A673 (cell line): ENCODE data around the gene AVPR2. TPM values are rescaled to one million over a fixed set of nuclear protein-coding genes. Genes with fewer than 3 reads are reported as not detected.

Source experiments
- BruUV-seq: library from RNA; stranded (reverse); fragments of 400-500 nt; replicated peaks from 2 replicates; lab custom pipeline; 2021; lab: Mats Ljungman, UMichigan
- CTCF ChIA-PET: fragments of 300-600 bp; sonication (Branson Sonifier 250); formaldehyde crosslinking; loops from one replicate; lab custom pipeline; 2022; ENCODE audit warnings: antibody characterized with exemption; lab: Charles Lee
- POLR2A ChIA-PET: fragments of 300-600 bp; sonication (Branson Sonifier 250); formaldehyde crosslinking; loops from one replicate; lab custom pipeline; 2022; ENCODE audit warnings: antibody characterized with exemption; ENCODE audit not compliant: low non-redundant PET; lab: Charles Lee
- DNase-seq: peaks from one replicate; pipeline ENCODE4 v3.0.0-alpha.2; 2015; ENCODE audit warnings: low spot score
- H3K27ac ChIP-seq: fragments of 200-600 bp; sonication (generic); 2 replicates; pipeline ENCODE4 v1.5.1; 2016; ENCODE audit warnings: mixed run types, low read depth, mild to moderate bottlenecking, mixed read lengths, antibody characterized with exemption, low read length; ENCODE audit not compliant: poor library complexity, severe bottlenecking
- H3K27me3 ChIP-seq: fragments of 200-600 bp; sonication (generic); replicated peaks from 2 replicates; pipeline ENCODE4 v1.6.1; 2017; ENCODE audit warnings: mixed run types, low read depth, mild to moderate bottlenecking, mixed read lengths, antibody characterized with exemption, low read length; ENCODE audit not compliant: insufficient read depth, poor library complexity
- H3K36me3 ChIP-seq: fragments of 200-600 bp; sonication (generic); 2 replicates; pipeline ENCODE4 v1.6.1; 2016; ENCODE audit warnings: mixed run types, mild to moderate bottlenecking, mixed read lengths, antibody characterized with exemption, low read length; ENCODE audit not compliant: insufficient read depth, poor library complexity, severe bottlenecking
- H3K4me1 ChIP-seq: fragments of 200-600 bp; sonication (generic); 2 replicates; pipeline ENCODE4 v1.6.1; 2017; ENCODE audit warnings: mixed run types, mild to moderate bottlenecking, mixed read lengths, antibody characterized with exemption, low read length; ENCODE audit not compliant: insufficient read depth, poor library complexity, severe bottlenecking
- H3K4me3 ChIP-seq: fragments of 200-600 bp; sonication (generic); 2 replicates; pipeline ENCODE4 v1.5.1; 2016; ENCODE audit warnings: low read depth, mixed run types, mild to moderate bottlenecking, mixed read lengths, low read length; ENCODE audit not compliant: poor library complexity, severe bottlenecking
- H3K9me3 ChIP-seq: fragments of 200-600 bp; sonication (generic); 2 replicates; pipeline ENCODE4 v1.6.1; 2016; ENCODE audit warnings: mixed run types, low read depth, mild to moderate bottlenecking, mixed read lengths, antibody characterized with exemption, low read length; ENCODE audit not compliant: poor library complexity, severe bottlenecking
- EZH2 ChIP-seq: fragments of 200-600 bp; sonication (generic); IDR thresholded peaks from 2 replicates; pipeline ENCODE4 v1.6.1; 2017; ENCODE audit warnings: borderline replicate concordance, low read depth, mild to moderate bottlenecking, mixed read lengths, antibody characterized with exemption, low read length; ENCODE audit not compliant: poor library complexity, severe bottlenecking
- intact Hi-C: fragments of 100-400 bp; cut with micrococcal nuclease; formaldehyde crosslinking; loops from one replicate; pipeline ENCODE4 v1.10.0; 2022; ENCODE audit not compliant: unreplicated experiment
- total RNA-seq: library from RNA; stranded (reverse); gene quantifications from 2 replicates; pipeline ENCODE4 v1.2.3, GENCODE V29; 2021
- TF ChIP-seq, protein P1 (sequence below): fragments of 300-800, 200-600 bp; sonication (generic); conservative IDR thresholded peaks from 2 replicates; pipeline ENCODE4 v1.5.1; 2017; ENCODE audit warnings: low read depth, mild to moderate bottlenecking, antibody characterized with exemption, low read length, moderate library complexity, mixed read lengths

Gene AVPR2
- total RNA-seq, 1 experiment from 2014 or later, result not detected

DNA sequence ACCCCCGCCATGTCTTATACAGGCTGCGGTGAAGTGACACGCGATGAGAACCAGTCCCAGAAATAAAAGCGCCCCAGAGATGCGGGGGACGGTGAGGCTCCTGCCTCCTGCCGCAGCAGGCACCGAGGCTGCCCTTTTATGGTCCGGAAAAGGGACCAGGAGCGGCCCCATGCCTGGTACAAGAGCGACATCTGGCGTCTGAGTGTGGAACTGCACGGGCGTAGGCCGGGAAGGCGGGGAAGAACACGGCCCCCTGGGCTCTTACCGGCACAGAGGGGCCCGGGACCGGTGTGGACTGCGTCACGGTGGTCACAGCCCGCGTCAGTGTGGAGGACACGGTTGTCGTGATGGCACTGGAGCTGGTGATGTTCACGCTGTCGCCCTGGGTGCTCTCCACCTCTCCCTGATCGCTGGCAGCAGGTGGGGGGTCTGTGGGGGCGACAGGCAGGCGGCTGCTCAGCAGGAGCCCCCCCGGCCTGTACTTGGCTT, 48.9 kb downstream of the AVPR2 start:
- peaks cover 91% of the 10 kb centered on the region for H3K36me3 ChIP-seq
- POLR2A ChIA-PET, result no interaction called here
- intact Hi-C loops, result loop anchor here (10.0 kb wide), 1 partner anchor 399 kb away; no protein-coding TSS in a partner anchor

DNA sequence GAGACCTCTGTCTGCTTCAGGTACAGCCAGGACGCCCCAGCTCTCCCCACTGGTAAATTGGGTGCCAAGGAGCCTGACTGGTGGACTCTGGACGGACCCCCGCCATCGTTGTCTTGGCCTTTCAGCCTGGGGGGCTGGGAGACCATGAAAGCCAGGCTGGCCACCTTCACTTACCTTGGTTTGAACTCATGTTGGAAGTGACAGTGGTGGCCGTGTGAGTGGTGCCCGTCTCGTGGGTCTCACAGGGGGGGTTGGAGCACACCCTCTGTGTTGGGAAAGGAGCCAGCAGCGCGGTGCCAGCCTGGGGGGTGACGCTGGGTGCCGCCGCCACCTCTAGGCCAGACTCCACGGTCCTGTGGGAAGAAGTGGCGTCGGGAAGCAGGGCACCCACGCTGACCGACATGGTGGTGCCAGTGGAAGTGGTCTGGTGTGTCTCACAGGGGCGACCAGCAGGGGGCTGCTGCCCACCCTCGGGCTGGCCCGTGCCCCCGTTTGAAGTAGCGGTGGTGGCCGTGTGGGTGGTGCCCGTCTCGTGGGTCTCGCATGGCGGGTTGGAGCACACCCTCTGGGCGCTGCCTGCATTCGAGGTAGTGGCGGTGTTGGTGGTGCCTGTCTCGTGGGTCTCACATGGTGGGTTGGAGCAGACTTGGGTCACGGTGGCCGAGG, 49.6 kb downstream of the AVPR2 start:
- Histone ChIP-seq H3K4me3 (no peak overlapping the region), H3K9me3 (no peaks in the 10 kb centered on the region), H3K36me3 (peaks cover 94% of the 10 kb centered on the region), H3K4me1 (peaks cover 5% of the 10 kb centered on the region), H3K27ac (peak overlapping the region; percentile 10), H3K27me3 (no peaks in the 10 kb centered on the region)
- intact Hi-C loops, result loop anchor here (10.0 kb wide), 1 partner anchor 399 kb away; no protein-coding TSS in a partner anchor
- no TSS peak for BruUV-seq
- POLR2A ChIA-PET, result no interaction called here
- DNase-seq, result no peak
- CTCF ChIA-PET, result no interaction called here
- no peak for TF ChIP-seq EZH2
- TF ChIP-seq, protein P1, sequence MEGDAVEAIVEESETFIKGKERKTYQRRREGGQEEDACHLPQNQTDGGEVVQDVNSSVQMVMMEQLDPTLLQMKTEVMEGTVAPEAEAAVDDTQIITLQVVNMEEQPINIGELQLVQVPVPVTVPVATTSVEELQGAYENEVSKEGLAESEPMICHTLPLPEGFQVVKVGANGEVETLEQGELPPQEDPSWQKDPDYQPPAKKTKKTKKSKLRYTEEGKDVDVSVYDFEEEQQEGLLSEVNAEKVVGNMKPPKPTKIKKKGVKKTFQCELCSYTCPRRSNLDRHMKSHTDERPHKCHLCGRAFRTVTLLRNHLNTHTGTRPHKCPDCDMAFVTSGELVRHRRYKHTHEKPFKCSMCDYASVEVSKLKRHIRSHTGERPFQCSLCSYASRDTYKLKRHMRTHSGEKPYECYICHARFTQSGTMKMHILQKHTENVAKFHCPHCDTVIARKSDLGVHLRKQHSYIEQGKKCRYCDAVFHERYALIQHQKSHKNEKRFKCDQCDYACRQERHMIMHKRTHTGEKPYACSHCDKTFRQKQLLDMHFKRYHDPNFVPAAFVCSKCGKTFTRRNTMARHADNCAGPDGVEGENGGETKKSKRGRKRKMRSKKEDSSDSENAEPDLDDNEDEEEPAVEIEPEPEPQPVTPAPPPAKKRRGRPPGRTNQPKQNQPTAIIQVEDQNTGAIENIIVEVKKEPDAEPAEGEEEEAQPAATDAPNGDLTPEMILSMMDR, result 0 out of 2 replicates have a peak, but pooled peaks have one; percentile 12

More for the DNA sequence above, 48.9 kb downstream of the AVPR2 start:
- Histone ChIP-seq H3K4me1 (peaks cover 5% of the 10 kb centered on the region), H3K27me3 (no peaks in the 10 kb centered on the region), H3K27ac (peak overlapping the region; percentile 72), H3K4me3 (no peak overlapping the region), H3K9me3 (no peaks in the 10 kb centered on the region)
- CTCF ChIA-PET, result no interaction called here
- BruUV-seq, result no TSS peak
- peak; percentile 86 for DNase-seq
- no peak for TF ChIP-seq EZH2
- TF ChIP-seq, protein P1, result peak; percentile 97

DNA sequence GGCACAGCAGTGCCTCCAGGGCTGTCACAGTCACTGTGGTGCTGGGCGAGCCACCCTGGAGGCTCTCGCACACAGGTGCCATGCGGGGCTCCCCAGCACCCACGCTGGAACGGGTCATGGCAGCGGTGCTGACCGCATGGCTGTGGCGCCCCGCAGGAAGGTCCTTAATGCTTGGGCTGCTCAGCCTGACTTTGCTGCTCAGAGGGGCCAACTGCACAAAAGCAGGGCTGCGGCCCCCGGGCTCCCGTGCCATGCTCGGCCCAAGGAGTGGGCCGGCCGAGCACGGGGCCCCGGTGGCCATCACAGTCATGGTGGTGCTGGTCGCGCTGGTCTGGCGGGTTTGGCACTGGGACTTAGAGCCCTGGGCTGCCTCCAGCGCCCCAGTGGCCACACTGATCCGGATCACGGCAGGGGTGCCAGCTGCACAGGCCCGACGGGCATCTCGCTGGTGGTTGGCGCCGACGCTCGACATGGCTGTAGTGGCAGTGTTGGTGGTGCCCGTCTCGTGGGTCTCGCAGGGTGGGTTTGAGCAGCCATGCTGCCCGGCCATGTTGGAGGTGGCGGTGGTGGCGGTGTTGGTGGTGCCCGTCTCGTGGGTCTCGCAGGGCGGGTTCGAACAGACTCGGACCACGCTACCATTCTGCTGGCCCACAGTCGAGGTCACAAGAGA, 50.2 kb downstream of the AVPR2 start:
- peaks cover 5% of the 10 kb centered on the region for H3K4me1 ChIP-seq
- no peaks in the 10 kb centered on the region for H3K27me3 ChIP-seq
- peaks cover 99% of the 10 kb centered on the region for H3K36me3 ChIP-seq
- DNase-seq, result no peak
- CTCF ChIA-PET, result no interaction called here
- POLR2A ChIA-PET, result no interaction called here
- H3K9me3 ChIP-seq, result no peaks in the 10 kb centered on the region
- TSS peak; percentile 20 for BruUV-seq
- TF ChIP-seq, protein P1, result no peak
- TF ChIP-seq EZH2, result no peak
- no peak overlapping the region for H3K4me3 ChIP-seq
- no peak overlapping the region for H3K27ac ChIP-seq
- intact Hi-C loops, result loop anchor here (10.0 kb wide), 1 partner anchor 400 kb away; no protein-coding TSS in a partner anchor
